Measurements from ENCODE around the gene LHX2. TPM values are rescaled to one million over a fixed set of nuclear protein-coding genes. Genes with fewer than 3 reads are reported as not detected.

The LHX2 gene
- total RNA-seq, 3 donors from 2014 or later (not counting 1 experiment from before 2014, with no cell fraction given) = not detected

DNA sequence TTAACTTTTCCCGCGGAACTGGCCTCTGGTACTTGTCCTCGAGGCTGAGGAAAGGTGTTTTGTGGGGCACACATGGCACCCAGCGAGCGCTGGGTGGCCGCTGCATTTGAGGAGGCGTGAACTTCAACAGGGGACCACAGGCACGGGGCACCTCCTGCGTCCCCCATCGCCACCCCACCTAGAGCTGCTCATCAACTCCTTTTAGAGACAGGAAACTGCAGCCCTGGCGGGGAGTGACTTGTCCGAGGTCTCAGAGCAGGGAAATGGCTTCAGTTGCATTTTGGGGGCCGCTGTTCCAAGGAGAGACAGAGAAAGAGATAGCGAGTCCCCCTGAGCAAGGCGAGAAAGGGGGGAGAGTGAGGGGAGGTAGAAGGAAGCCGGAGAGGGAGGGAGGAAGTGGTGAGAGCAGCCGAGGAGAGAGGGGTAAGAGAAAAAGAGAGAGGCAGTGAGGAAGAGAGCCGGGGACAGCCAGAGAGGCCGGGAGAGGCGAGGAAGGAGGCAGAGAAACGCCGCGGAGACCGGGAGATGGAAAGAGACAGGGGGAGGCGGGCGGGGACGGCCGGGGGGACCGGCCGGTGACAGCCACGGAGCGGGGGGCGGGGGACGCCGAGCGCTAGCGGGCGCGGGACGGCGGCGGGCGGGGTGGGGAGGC, 12.5 kb upstream of the LHX2 start:
- WGBS (ENCODE audit: insufficient coverage) = 3% methylated on average over 43 of the region's 43 CpGs
- peaks cover 33 to 35% of the 10 kb centered on the region in 2 donors for H3K4me1 Mint-ChIP-seq

GRCh38 chr9:123999661-124000060, 11.9 kb upstream of the LHX2 start:
- H3K27ac Mint-ChIP-seq = peak overlapping the region in 1 of 2 donors; percentile 68
- under 1% methylated on average over 64 of the region's 64 CpGs for WGBS (ENCODE audit: insufficient coverage)
- no peaks in the 10 kb centered on the region for H3K9me3 Mint-ChIP-seq
- Histone ChIP-seq H3K4me3 (ENCODE audit: low read length) (no peak overlapping the region), H3K27me3 (ENCODE audit: control insufficient read depth, insufficient read depth, low read length) (peaks cover 62% of the 10 kb centered on the region), H3K27ac (ENCODE audit: low read length) (no peak overlapping the region), H3K4me1 (ENCODE audit: control insufficient read depth, insufficient read depth, low read length) (peaks cover 30% of the 10 kb centered on the region), H3K36me3 (ENCODE audit: control insufficient read depth, insufficient read depth, low read length) (no peaks in the 10 kb centered on the region), H3K9me3 (ENCODE audit: control insufficient read depth, insufficient read depth, low read length) (no peaks in the 10 kb centered on the region)
- peaks cover 84 to 91% of the 10 kb centered on the region in 2 donors for H3K27me3 Mint-ChIP-seq (ENCODE audit: low read depth in 2 of 2)
- H3K4me3 Mint-ChIP-seq = no peak overlapping the region
- ATAC-seq = peak in 1 of 3 donors; percentile 41
- H3K4me1 Mint-ChIP-seq = peaks cover 33 to 35% of the 10 kb centered on the region in 2 donors
- peaks cover 5% of the 10 kb centered on the region for H3K36me3 Mint-ChIP-seq
- no peak for DNase-seq
- intact Hi-C loops (cut with micrococcal nuclease) = no loop called here
- no peak for TF ChIP-seq CTCF (IDR thresholded peaks at IDR 0.05)

More for the DNA sequence above, 12.5 kb upstream of the LHX2 start:
- H3K36me3 ChIP-seq (ENCODE audit: control insufficient read depth, insufficient read depth, low read length) = no peaks in the 10 kb centered on the region
- peaks cover 60% of the 10 kb centered on the region for H3K27me3 ChIP-seq (ENCODE audit: control insufficient read depth, insufficient read depth, low read length)
- ATAC-seq = peak in 2 of 3 donors; percentile 35 to 39
- no peak for TF ChIP-seq CTCF (IDR thresholded peaks at IDR 0.05)
- no peaks in the 10 kb centered on the region for H3K9me3 Mint-ChIP-seq
- H3K27ac Mint-ChIP-seq = peak overlapping the region in 1 of 2 donors; percentile 68
- no peak overlapping the region for H3K27ac ChIP-seq (ENCODE audit: low read length)
- H3K4me3 ChIP-seq (ENCODE audit: low read length) = no peak overlapping the region
- DNase-seq = peak in 1 of 2 donors; percentile 24
- no peaks in the 10 kb centered on the region for H3K9me3 ChIP-seq (ENCODE audit: control insufficient read depth, insufficient read depth, low read length)
- peaks cover 5% of the 10 kb centered on the region for H3K36me3 Mint-ChIP-seq
- intact Hi-C loops (cut with micrococcal nuclease) = no loop called here
- peaks cover 30% of the 10 kb centered on the region for H3K4me1 ChIP-seq (ENCODE audit: control insufficient read depth, insufficient read depth, low read length)
- peak overlapping the region; percentile 95 for H3K4me3 Mint-ChIP-seq
- H3K27me3 Mint-ChIP-seq (ENCODE audit: low read depth in 2 of 2) = peaks cover 81 to 91% of the 10 kb centered on the region in 2 donors

GRCh38 chr9:124000161-124000783, 11.3 kb upstream of the LHX2 start:
- Mint-ChIP-seq H3K27me3 (ENCODE audit: low read depth in 2 of 2) (peaks cover 85 to 92% of the 10 kb centered on the region in 2 donors), H3K9me3 (no peaks in the 10 kb centered on the region), H3K27ac (no peak overlapping the region), H3K4me3 (peak overlapping the region; percentile 87), H3K36me3 (peaks cover 5% of the 10 kb centered on the region), H3K4me1 (peaks cover 33 to 35% of the 10 kb centered on the region in 2 donors)
- Histone ChIP-seq H3K27ac (ENCODE audit: low read length) (no peak overlapping the region), H3K4me1 (ENCODE audit: control insufficient read depth, insufficient read depth, low read length) (peaks cover 30% of the 10 kb centered on the region), H3K36me3 (ENCODE audit: control insufficient read depth, insufficient read depth, low read length) (no peaks in the 10 kb centered on the region), H3K9me3 (ENCODE audit: control insufficient read depth, insufficient read depth, low read length) (no peaks in the 10 kb centered on the region), H3K27me3 (ENCODE audit: control insufficient read depth, insufficient read depth, low read length) (peaks cover 64% of the 10 kb centered on the region), H3K4me3 (ENCODE audit: low read length) (no peak overlapping the region)
- intact Hi-C loops (cut with micrococcal nuclease) = no loop called here
- no peak for TF ChIP-seq CTCF (IDR thresholded peaks at IDR 0.05)
- WGBS (ENCODE audit: insufficient coverage) = 2% methylated on average over 35 of the region's 35 CpGs
- ATAC-seq (no peak), DNase-seq (no peak)
